Measurements from ENCODE around the gene SHLD1. TPM values are rescaled to one million over a fixed set of nuclear protein-coding genes. Genes with fewer than 3 reads are reported as not detected.
"Not testable (repeated sequence)": the region's sequence is repeated elsewhere in the genome, so short reads cannot be mapped to it uniquely, and the experiment has no call there.

The SHLD1 gene
- polyA plus RNA-seq, 1 donor (not counting 4 experiments of a cell fraction or from before 2014, with no cell fraction given): 3.2 TPM

- Histone ChIP-seq H3K36me3 (ENCODE audit: control insufficient read depth in 2 of 2, extremely low read depth in 1 of 2, insufficient read depth in 2 of 2, low read length in 2 of 2) (no peaks in the 10 kb centered on the region), H3K9ac (ENCODE audit: control insufficient read depth, extremely low read depth, insufficient read depth, low read length) (no peak overlapping the region), H4K20me1 (ENCODE audit: control insufficient read depth, extremely low read depth, insufficient read depth, low read length) (no peaks in the 10 kb centered on the region), H3K9me1 (ENCODE audit: control insufficient read depth, extremely low read depth, insufficient read depth, low read length) (no peaks in the 10 kb centered on the region), H3K27me3 (ENCODE audit: control insufficient read depth, extremely low read depth, insufficient read depth, low read length) (no peaks in the 10 kb centered on the region), H3K27ac (ENCODE audit: control insufficient read depth, insufficient read depth, low read length) (no peak overlapping the region), H3K4me2 (ENCODE audit: control insufficient read depth, extremely low read depth, insufficient read depth, low read depth, low read length) (no peak overlapping the region), H3K4me3 (ENCODE audit: control insufficient read depth in 2 of 3, extremely low read depth in 1 of 3, insufficient read depth in 2 of 3, low read depth in 1 of 3, low read length in 3 of 3) (no peak overlapping the region), H3K4me1 (ENCODE audit: control insufficient read depth, extremely low read depth, insufficient read depth, low read length) (no peaks in the 10 kb centered on the region), H2AFZ (ENCODE audit: control insufficient read depth, low read length) (no peak overlapping the region), H3K9me3 (ENCODE audit: control insufficient read depth, low read depth, low read length) (no peaks in the 10 kb centered on the region), H3K79me2 (ENCODE audit: control insufficient read depth, insufficient read depth, low read length) (no peaks in the 10 kb centered on the region)
- FAIRE-seq: no peak
- no peak for DNase-seq (ENCODE audit: low read depth, low spot score)
- dilution Hi-C loops (cut with MboI; ENCODE audit: extremely low pct_ligation_motif_present, low sequenced_read_pairs): no loop called here
- TF ChIP-seq CTCF (optimal IDR thresholded peaks at IDR 0.05 in 1 of 3, IDR thresholded peaks at IDR 0.05 in 1 of 3, conservative IDR thresholded peaks at IDR 0.05 in 1 of 3; ENCODE audit: extremely low read depth in 1 of 3, insufficient read depth in 2 of 3, low read length in 3 of 3): no peak
- TF ChIP-seq EZH2 (IDR thresholded peaks at IDR 0.05; ENCODE audit: low read length): no peak
These were observed 12.2 kb upstream of the SHLD1 start for GRCh38 chr20:5737966-5738365.

GRCh38 chr20:5740643-5741042 is 9.6 kb upstream of the SHLD1 start:
- H4K20me1 ChIP-seq (ENCODE audit: control insufficient read depth, extremely low read depth, insufficient read depth, low read length); H3K4me2 ChIP-seq (ENCODE audit: control insufficient read depth, extremely low read depth, insufficient read depth, low read depth, low read length); H3K36me3 ChIP-seq (ENCODE audit: control insufficient read depth in 2 of 2, extremely low read depth in 1 of 2, insufficient read depth in 2 of 2, low read length in 2 of 2); H3K4me3 ChIP-seq (ENCODE audit: control insufficient read depth in 2 of 3, extremely low read depth in 1 of 3, insufficient read depth in 2 of 3, low read depth in 1 of 3, low read length in 3 of 3); H3K9me1 ChIP-seq (ENCODE audit: control insufficient read depth, extremely low read depth, insufficient read depth, low read length); H3K9ac ChIP-seq (ENCODE audit: control insufficient read depth, extremely low read depth, insufficient read depth, low read length); H3K79me2 ChIP-seq (ENCODE audit: control insufficient read depth, insufficient read depth, low read length); H3K9me3 ChIP-seq (ENCODE audit: control insufficient read depth, low read depth, low read length); H3K4me1 ChIP-seq (ENCODE audit: control insufficient read depth, extremely low read depth, insufficient read depth, low read length); H2AFZ ChIP-seq (ENCODE audit: control insufficient read depth, low read length); DNase-seq (ENCODE audit: low read depth, low spot score); dilution Hi-C loops (cut with MboI; ENCODE audit: extremely low pct_ligation_motif_present, low sequenced_read_pairs); H3K27ac ChIP-seq (ENCODE audit: control insufficient read depth, insufficient read depth, low read length); FAIRE-seq; H3K27me3 ChIP-seq (ENCODE audit: control insufficient read depth, extremely low read depth, insufficient read depth, low read length): not testable (repeated sequence)

- Histone ChIP-seq H3K79me2 (ENCODE audit: control insufficient read depth, insufficient read depth, low read length) (no peaks in the 10 kb centered on the region), H3K4me3 (ENCODE audit: control insufficient read depth in 2 of 3, extremely low read depth in 1 of 3, insufficient read depth in 2 of 3, low read depth in 1 of 3, low read length in 3 of 3) (no peak overlapping the region), H3K36me3 (ENCODE audit: control insufficient read depth in 2 of 2, extremely low read depth in 1 of 2, insufficient read depth in 2 of 2, low read length in 2 of 2) (no peaks in the 10 kb centered on the region), H3K4me2 (ENCODE audit: control insufficient read depth, extremely low read depth, insufficient read depth, low read depth, low read length) (no peak overlapping the region), H3K9me1 (ENCODE audit: control insufficient read depth, extremely low read depth, insufficient read depth, low read length) (no peaks in the 10 kb centered on the region), H3K9me3 (ENCODE audit: control insufficient read depth, low read depth, low read length) (no peaks in the 10 kb centered on the region), H4K20me1 (ENCODE audit: control insufficient read depth, extremely low read depth, insufficient read depth, low read length) (no peaks in the 10 kb centered on the region), H3K9ac (ENCODE audit: control insufficient read depth, extremely low read depth, insufficient read depth, low read length) (no peak overlapping the region), H3K27me3 (ENCODE audit: control insufficient read depth, extremely low read depth, insufficient read depth, low read length) (no peaks in the 10 kb centered on the region), H3K27ac (ENCODE audit: control insufficient read depth, insufficient read depth, low read length) (no peak overlapping the region), H2AFZ (ENCODE audit: control insufficient read depth, low read length) (no peak overlapping the region), H3K4me1 (ENCODE audit: control insufficient read depth, extremely low read depth, insufficient read depth, low read length) (no peaks in the 10 kb centered on the region)
- dilution Hi-C loops (cut with MboI; ENCODE audit: extremely low pct_ligation_motif_present, low sequenced_read_pairs): no loop called here
- TF ChIP-seq CTCF (optimal IDR thresholded peaks at IDR 0.05 in 1 of 3, IDR thresholded peaks at IDR 0.05 in 1 of 3, conservative IDR thresholded peaks at IDR 0.05 in 1 of 3; ENCODE audit: extremely low read depth in 1 of 3, insufficient read depth in 2 of 3, low read length in 3 of 3) (no peak), EZH2 (IDR thresholded peaks at IDR 0.05; ENCODE audit: low read length) (no peak)
- DNase-seq (ENCODE audit: low read depth, low spot score) (no peak), FAIRE-seq (no peak)
These were observed 9.1 kb upstream of the SHLD1 start for GRCh38 chr20:5741089-5741488.

Data from keratinocyte (primary cell).